Effector memory CD4-positive, alpha-beta T cell (primary cell): ENCODE measurements around the gene MAX.

Experiments used
- DNase-seq, 3 donors: peaks; one replicate each; pipeline ENCODE4 v3.0.0-alpha.2; 2020
- H3K27ac ChIP-seq: 2 replicates; pipeline ENCODE4 v1.7.0; 2013; ENCODE audit warnings: mild to moderate bottlenecking, low read length, moderate library complexity; ENCODE audit not compliant: insufficient read depth, poor library complexity, severe bottlenecking
- H3K27me3 ChIP-seq: replicated peaks from 2 replicates; pipeline ENCODE4 v1.7.0; 2013; ENCODE audit warnings: mild to moderate bottlenecking, low read length; ENCODE audit not compliant: insufficient read depth, control insufficient read depth, poor library complexity, severe bottlenecking
- H3K36me3 ChIP-seq: 2 replicates; pipeline ENCODE4 v1.7.0; 2013; ENCODE audit warnings: mild to moderate bottlenecking, low read length, moderate library complexity; ENCODE audit not compliant: control insufficient read depth, insufficient read depth
- H3K4me1 ChIP-seq: 2 replicates; pipeline ENCODE4 v1.7.0; 2013; ENCODE audit warnings: low read length, mild to moderate bottlenecking; ENCODE audit not compliant: control insufficient read depth, insufficient read depth, poor library complexity, severe bottlenecking
- H3K4me3 ChIP-seq: 2 replicates; pipeline ENCODE4 v1.7.0; 2013; ENCODE audit warnings: low read length, low read depth, mild to moderate bottlenecking; ENCODE audit not compliant: insufficient read depth, poor library complexity, severe bottlenecking
- H3K9me3 ChIP-seq: 2 replicates; pipeline ENCODE4 v1.7.0; 2013; ENCODE audit warnings: mild to moderate bottlenecking, low read length, moderate library complexity; ENCODE audit not compliant: control insufficient read depth

MAX gene

GRCh38 chr14:65026526-65026925 is 75.8 kb downstream of the MAX start:
- Histone ChIP-seq H3K4me1 (no peaks in the 10 kb centered on the region), H3K27ac (no peak overlapping the region), H3K4me3 (no peak overlapping the region), H3K9me3 (no peaks in the 10 kb centered on the region), H3K36me3 (peaks cover 23% of the 10 kb centered on the region), H3K27me3 (no peaks in the 10 kb centered on the region)
- no peak for DNase-seq

- H3K36me3 ChIP-seq, result peaks cover 23% of the 10 kb centered on the region
- H3K4me1 ChIP-seq, result no peaks in the 10 kb centered on the region
- no peak for DNase-seq
- no peaks in the 10 kb centered on the region for H3K27me3 ChIP-seq
- H3K4me3 ChIP-seq, result no peak overlapping the region
- no peak overlapping the region for H3K27ac ChIP-seq
- H3K9me3 ChIP-seq, result no peaks in the 10 kb centered on the region
These were observed 76.5 kb downstream of the MAX start for GRCh38 chr14:65025818-65026217.
